Mucosa of descending colon (tissue), 3 donors: ENCODE results near the gene DUSP16. TPM values are rescaled to one million over a fixed set of nuclear protein-coding genes. Genes with fewer than 3 reads are reported as not detected.
A peak's percentile ranks its signal among the peaks of the same experiment; 100 is the strongest.

Experiments used
- ATAC-seq: fragments of 200-7000 bp; cut with Tn5 transposase; one replicate; pipeline ENCODE4 v1.9.1; 2020; ENCODE audit warnings: mild to moderate bottlenecking, moderate library complexity
- DNase-seq, 3 donors: peaks; one replicate each; pipeline ENCODE4 v3.0.0-alpha.2; 2020
- H3K36me3 ChIP-seq: fragments of 200-600 bp; one replicate; pipeline ENCODE4 v1.8.0; 2021; ENCODE audit warnings: low read depth, mild to moderate bottlenecking
- H3K4me1 ChIP-seq: fragments of 200-600 bp; one replicate; pipeline ENCODE4 v1.8.0; 2021; ENCODE audit warnings: low read depth, mild to moderate bottlenecking
- H3K4me3 ChIP-seq: fragments of 200-600 bp; one replicate; pipeline ENCODE4 v1.8.0; 2021; ENCODE audit warnings: mild to moderate bottlenecking
- H3K9me3 ChIP-seq: fragments of 200-600 bp; one replicate; pipeline ENCODE4 v1.8.0; 2021; ENCODE audit warnings: mild to moderate bottlenecking
- CTCF ChIP-seq: fragments of 200-600 bp; IDR thresholded peaks from one replicate; pipeline ENCODE4 v1.8.0; 2022; ENCODE audit warnings: antibody characterized with exemption, mild to moderate bottlenecking
- intact Hi-C, 2 donors: fragments of 100-400 bp; cut with DNase I in 1 of 2; cut with micrococcal nuclease in 1 of 2; formaldehyde crosslinking; loops; one replicate each; pipeline versions ENCODE4 v1.11.0 to v1.11.1; 2022; cut with DNase I, micrococcal nuclease
- total RNA-seq, 3 donors: library from RNA; stranded (reverse); fragmentation: NEBNext Ultra II Directional in 2 of 3; extraction: Animal tissue kit (Norgen Biotek cat#: 25700) in 2 of 3; gene quantifications; one replicate each; pipeline versions ENCODE4 v1.2.1 to v1.2.4, GENCODE V29; 2021 to 2023
- donor health status: DM: no; HTN: no; CAD: no; lungs with moderate emphysema.
- donor health status: DM: no; HTN: no; CAD: no.
- donor health status: DM: no; HTN: yes; CAD: no.

DUSP16 gene
- total RNA-seq, 3 donors from 2014 or later: 42.3 to 61.8 (median 42.9) TPM

- intact Hi-C loops: no loop called here
- ATAC-seq: no peak
- no peaks in the 10 kb centered on the region for H3K36me3 ChIP-seq
- peaks cover 18% of the 10 kb centered on the region for H3K4me1 ChIP-seq
- H3K9me3 ChIP-seq: no peaks in the 10 kb centered on the region
- no peak for DNase-seq
- no peak for TF ChIP-seq CTCF
- H3K4me3 ChIP-seq: no peak overlapping the region
These were observed 47.0 kb upstream of the DUSP16 start for GRCh38 chr12:12609692-12610091.

GRCh38 chr12:12608557-12608957, 45.9 kb upstream of the DUSP16 start:
- Histone ChIP-seq H3K36me3 (no peaks in the 10 kb centered on the region), H3K9me3 (no peaks in the 10 kb centered on the region), H3K4me3 (no peak overlapping the region), H3K4me1 (peaks cover 17% of the 10 kb centered on the region)
- no peak for DNase-seq
- intact Hi-C loops: no loop called here
- TF ChIP-seq CTCF: no peak
- ATAC-seq: no peak

- no peak for TF ChIP-seq CTCF
- DNase-seq: peak in 1 of 3 donors; percentile 0
- Histone ChIP-seq H3K9me3 (no peaks in the 10 kb centered on the region), H3K4me3 (no peak overlapping the region), H3K36me3 (no peaks in the 10 kb centered on the region), H3K4me1 (peaks cover 5% of the 10 kb centered on the region)
- ATAC-seq: no peak
- intact Hi-C loops: no loop called here
These were observed 44.3 kb upstream of the DUSP16 start for GRCh38 chr12:12606781-12607589.

GRCh38 chr12:12604740-12605139, 42.1 kb upstream of the DUSP16 start:
- Histone ChIP-seq H3K36me3 (no peaks in the 10 kb centered on the region), H3K4me1 (peaks cover 3% of the 10 kb centered on the region), H3K4me3 (no peak overlapping the region), H3K9me3 (no peaks in the 10 kb centered on the region)
- DNase-seq (no peak), ATAC-seq (no peak)
- intact Hi-C loops: no loop called here
- TF ChIP-seq CTCF: no peak

DNA sequence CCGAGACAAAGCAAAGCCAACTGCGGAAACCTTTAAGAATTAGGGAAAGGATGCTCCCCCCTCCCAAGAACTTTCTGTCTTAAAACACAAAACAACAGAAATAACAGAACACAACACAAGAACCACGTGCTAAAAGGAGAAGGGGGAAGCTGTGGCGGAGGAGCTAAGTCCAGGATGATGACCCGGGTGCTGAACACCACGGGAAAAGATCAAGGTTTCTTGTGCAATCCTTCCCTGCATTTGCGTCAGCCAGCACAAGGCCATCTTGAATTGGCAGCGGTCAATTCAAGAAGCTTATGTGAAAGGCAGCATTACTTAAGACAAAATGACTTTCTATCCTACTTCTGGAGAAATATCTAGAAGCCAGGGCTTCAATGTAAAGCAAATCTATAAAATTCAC, 38.0 kb upstream of the DUSP16 start:
- no peak for TF ChIP-seq CTCF
- peaks cover 4% of the 10 kb centered on the region for H3K4me1 ChIP-seq
- ATAC-seq: no peak
- H3K9me3 ChIP-seq: no peaks in the 10 kb centered on the region
- H3K36me3 ChIP-seq: no peaks in the 10 kb centered on the region
- no peak overlapping the region for H3K4me3 ChIP-seq
- no peak for DNase-seq
- intact Hi-C loops: no loop called here
